HG03558 (cell line): ENCODE measurements around the gene WRAP73.

Source experiments
- ATAC-seq: cut with Tn5 transposase; IDR thresholded peaks from one replicate; pipeline ENCODE4 v1.9.1; 2021; ENCODE audit warnings: moderate number of reproducible peaks; ENCODE audit not compliant: unreplicated experiment; ENCODE audit errors: extremely low read depth

Gene WRAP73

DNA sequence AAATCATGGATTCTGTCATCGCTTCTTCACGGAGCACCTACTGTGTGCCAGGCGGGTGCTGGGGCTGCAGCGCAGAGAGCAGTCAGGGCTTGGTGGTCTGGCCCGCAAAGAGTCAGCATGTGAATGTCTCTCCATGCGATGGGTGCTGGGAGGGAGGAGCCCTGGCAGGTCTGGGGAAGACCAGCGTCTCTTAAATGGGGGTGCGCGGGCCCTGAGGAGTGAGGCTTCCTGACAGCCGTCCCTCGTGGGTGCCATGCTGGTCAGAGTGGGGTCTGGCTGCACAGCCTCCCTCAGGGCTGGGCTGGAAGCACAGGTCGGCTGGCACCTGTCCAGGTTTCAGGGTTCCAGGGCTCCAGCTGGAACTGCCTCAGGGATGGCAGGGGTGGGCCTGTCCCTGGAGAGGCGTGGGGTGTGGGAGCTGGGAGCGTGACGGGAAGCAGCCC is 20.9 kb upstream of the WRAP73 start:
- no peak for ATAC-seq

DNA sequence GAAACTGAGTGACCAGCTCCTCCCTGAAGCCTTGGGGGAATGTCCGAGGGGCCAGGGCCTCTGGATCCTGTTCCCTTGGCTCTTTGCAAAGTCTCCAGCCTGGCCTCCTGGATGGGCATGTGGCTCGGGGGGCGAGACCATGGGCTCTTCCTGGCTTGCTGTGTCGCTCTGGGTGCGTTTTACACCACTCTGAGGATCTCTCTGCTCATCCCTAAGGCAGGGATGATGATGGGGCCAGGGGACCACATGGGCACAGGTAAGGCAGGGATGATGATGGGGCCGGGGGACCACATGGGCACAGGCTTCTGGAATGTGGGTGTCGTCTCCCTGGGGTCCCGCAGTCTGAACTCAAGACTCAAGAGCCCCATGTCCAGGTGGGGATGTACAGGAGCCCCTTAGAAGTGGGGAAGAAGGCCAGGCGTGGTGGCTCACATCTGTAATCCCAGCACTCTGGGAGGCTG is 20.1 kb upstream of the WRAP73 start:
- no peak for ATAC-seq

DNA sequence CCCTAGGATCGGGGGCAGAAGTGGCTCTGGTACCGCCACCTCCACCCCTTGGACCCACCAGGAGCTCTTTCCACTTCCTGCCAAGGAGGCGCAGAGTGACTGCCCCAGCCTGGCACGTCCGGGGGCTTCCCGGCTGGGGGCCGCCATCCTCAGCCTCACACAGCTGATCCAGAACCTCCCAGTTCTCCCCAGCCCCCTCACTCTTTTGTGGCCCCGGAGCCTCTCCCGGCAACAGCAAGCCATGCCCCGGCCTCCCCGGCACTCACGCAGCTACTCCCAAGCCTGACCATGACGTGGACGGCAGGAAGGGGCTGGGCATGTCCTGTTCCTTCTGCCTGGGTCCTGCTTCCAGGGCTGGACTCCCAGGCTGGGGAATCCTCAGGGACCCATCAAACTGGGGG is 19.5 kb upstream of the WRAP73 start:
- ATAC-seq, result no peak

DNA sequence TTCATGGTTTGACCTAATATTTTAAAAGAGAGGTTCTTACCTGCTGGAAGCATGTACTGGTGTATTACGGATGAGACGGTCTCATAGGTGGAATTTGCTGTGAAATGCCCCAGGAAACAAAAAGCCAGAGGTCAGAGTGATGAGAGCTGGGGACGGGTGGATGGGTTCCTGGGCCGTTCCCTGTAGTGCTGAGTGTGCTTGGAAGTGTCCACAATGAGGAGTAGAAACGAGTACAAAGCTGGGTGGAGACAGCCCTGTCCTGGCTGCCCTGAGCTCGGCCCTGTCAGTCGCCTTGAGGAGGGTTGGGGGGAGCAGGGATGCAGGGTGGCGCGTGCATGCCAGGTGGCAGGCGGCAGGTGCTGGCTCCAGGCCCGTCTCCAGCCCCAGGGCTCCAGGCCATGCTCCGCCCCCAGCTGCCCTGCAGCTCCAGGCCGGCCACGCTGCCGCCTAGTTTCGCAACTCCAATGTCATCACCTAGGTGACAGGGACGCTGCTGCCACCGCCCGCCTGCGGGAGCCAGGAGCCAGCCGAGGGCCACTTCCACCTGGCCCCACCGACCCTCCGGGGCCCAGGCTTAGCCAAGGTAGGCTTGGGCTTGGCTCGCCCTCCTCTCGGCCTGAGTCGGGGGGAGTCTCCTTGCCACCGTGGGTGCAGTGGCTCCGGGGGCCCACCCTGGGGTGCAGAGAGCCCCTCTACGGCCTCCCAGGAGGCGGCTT is 18.8 kb upstream of the WRAP73 start:
- no peak for ATAC-seq

DNA sequence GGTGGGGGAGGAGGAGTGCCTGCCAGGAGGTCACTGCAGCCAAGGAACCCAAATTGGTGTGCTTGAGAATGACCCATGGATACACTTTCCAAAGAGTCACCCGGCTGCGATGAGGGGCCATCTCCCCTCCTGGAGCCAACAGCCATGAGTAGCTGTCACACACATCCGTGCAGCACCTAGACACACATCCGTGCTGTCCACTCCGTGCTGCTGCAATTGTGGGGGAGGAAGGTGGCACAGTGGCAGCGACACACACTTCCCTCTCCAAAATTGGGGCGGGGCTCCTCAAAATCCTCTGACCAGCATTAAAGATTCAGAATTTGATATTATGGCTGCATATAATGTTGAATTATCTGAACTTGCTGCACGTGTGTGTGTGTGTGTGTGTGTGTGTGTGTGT is 18.2 kb upstream of the WRAP73 start:
- ATAC-seq, result no peak

DNA sequence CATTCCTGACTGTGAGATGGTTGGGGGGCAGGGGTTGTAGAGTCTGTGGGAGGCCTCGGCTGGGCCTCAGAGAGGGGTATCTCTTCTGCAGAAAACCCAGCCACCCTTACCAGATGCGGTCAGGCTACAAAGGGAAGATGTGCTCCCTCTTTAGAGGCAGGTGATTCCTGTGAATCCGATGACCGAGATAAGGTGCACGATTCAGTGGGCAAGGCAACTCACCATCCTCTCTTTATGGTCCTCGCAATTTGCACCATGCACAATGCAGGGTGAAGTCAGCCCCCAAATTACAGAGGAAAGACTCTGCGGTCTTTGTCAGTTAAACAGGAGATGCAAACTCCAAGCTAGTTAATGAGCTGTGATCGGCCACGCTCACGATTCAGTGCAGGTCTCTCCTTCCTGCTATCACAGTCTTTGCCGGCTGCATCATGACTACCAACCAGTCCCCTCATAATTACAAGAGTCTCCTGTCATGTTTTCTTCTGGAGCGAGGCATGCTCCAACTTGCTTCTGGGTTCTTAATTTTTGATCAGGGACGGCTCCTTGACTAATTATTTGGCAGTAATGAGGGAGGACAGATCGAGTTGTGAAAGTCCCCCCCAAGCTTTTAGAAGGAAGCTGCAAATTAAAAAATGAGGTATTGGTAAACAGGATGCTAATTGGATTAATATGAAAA is 14.9 kb upstream of the WRAP73 start:
- ATAC-seq, result no peak

DNA sequence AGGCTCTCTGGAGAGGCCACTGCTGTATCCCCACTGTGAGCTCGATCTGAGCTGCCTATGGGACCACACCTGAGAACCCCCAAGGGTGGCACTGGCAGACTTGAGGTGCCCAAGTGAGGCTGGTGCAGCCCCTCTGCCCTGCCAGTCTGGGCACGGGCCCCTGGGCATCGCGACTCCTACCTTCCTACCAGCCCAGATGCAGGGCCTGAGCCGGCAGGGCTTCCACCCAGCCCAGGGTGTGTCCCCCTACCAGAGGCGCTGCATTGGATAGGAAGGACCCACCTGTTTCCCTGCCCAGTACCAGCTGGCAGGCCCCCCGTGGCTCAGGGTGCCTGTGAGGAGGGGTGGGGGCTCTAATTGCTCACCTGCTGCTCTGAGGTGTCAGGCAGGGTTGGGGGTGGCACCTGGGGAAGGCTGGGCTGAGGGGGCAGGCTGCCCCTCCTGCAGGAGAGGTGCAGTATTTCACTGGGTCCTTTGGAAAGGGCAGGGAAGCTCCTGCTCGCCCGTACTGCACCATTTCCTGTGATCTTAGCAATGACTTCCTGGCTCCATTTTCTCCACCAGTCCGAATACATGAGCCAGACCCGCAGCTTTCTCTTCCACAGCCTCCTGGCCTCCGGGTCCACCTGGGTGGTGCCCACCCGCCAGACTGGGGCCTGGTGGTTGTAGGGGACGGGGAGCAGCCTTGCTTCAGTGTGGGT is 14.2 kb upstream of the WRAP73 start:
- no peak for ATAC-seq

DNA sequence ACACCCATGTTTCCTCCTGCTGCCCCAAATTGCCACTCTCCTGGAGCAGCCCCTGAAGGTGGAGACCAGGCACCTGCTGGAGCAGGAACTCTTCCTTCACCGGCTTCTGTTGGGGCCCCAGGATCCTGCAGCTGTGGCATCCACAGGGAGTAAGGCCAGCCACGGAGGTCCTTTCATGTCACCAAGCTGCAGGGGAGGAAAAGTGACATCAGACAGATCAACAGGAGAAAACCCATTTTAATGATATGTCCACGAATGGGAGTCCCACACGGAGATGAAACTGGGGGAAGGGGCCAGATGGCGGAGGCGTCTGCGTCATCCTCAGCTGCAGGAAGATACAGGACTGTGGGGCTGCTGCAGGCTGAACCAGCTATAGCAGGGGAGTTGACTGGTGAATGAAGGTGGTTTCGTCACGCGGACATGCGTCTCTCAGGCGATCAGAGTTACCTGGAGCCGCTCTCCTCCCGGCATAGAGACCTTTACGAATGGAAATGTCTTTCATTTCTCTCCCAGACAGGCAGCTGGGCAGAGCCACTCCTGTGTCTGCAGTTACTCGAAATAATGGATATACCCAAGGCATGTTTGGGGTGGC is 12.3 kb upstream of the WRAP73 start:
- ATAC-seq, result no peak

DNA sequence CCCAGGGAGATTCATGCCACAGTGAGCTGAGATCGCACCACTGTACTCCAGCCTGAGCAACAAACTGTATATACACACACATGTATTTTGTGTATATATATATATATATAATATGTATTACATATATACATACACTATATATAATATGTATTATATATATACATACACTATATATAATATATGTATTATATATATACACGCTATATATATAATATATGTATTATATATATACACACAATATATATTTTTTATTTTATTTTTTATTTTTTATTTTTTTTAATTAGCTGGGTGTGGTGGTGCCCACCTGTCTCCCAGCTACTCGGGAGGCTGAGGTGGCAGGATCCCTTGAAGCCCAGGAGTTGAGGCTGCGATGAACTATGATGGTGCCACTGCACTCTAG is 11.7 kb upstream of the WRAP73 start:
- ATAC-seq, result no peak

DNA sequence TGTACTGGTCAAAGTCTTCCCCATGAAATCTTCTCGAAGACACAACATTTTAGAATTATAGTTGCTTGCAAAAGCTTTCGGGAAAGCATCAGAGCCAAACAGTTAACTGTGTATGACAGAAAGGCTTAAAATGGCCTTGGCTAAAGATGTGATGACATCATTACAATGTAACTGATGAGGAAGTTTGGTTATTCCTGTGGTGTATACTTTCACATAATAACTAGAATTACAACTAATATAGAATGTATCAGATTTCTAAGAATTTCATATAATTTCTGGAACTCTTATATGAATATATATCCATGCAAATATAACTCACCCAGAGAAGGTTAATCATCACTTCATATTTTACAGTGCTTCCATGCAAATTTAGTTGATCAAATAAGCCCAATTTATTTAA is 10.8 kb upstream of the WRAP73 start:
- ATAC-seq, result no peak

DNA sequence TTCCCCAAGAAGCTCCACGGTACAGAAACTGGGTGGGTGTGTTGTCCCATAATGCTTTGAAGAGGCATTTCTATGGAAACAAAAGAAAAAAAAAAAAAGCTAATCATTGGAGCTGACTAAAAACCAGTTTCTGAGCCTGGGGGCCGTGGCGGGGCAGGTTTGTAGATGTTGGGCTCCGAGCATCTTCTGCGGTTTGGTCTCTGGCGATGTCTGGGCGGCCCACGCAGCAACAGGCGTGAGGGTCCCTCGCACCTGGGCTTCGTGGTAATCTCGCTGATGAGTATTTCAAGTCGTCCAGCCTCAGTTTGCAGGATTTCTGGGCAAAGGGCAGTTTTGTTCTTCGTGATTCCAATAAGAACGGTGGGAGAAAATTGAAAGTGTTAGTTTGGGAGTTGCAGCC is 9.2 kb upstream of the WRAP73 start:
- no peak for ATAC-seq

DNA sequence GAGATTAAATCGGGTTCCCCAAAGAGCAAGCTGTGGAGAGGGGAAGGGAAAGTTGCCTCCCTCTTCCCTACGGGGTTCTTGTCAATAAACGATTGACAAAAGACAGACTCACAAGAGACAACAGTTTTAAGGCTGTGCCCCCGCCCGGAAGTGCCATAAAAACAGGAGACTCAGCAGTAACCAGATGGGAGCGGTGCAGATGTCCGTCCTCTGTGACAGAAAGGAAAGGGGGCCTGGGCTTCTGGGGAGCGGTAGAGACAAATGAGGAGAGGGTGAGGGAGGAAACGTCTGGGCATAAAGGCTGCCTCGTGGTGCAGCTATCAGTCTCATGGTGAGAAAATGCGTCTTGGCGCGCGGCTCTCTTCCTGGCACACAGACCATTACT is 8.3 kb upstream of the WRAP73 start:
- no peak for ATAC-seq

DNA sequence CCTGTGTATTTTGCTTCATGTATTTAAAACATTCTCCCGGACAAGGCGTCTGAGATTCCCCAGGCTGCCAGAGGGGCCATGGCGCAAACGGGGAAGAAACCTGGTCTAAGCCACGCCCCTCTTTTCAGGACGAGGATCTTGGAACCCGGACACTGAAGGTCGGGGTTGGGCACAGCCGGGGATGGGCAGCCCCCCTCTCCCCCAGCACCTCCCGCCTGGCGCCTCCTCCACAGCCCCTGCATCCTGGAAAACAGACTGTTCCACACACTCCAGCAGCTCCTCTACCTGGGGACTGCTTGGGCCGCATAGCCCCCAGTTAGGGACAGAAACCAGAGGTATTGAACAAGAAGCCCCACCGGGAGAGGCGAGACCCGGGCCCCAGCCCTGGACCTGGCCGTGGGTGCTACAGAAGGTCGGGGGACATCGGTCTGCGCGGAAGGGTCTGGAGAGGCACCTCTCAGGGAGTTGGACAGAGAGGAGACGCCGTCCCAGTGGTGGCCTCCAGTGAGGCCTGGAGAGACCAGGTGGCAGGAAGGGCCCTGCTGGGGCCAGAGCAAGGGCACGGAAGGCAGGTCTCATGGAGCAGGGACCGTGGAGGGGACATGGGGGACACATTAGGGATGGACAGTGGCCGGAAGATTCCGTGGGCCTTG is 7.8 kb upstream of the WRAP73 start:
- ATAC-seq, result no peak

DNA sequence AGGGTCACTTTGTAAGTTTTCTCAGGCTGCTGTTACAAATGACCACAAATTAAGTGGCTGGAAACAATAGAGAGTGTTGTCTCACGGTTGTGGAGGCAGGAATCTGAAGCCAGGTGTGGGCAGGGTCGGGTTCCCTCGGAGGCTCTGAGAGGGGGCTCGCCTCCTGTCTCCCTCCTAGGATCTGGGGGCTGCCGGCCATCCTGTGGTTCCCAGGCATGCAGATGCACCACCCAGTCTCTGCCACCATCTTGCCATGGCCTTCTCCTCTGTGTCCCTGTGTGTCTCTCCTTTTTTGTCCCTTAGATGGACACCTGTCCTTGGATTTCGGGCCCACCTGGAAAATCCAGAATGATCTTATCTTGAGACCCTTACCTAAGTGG is 7.2 kb upstream of the WRAP73 start:
- no peak for ATAC-seq

DNA sequence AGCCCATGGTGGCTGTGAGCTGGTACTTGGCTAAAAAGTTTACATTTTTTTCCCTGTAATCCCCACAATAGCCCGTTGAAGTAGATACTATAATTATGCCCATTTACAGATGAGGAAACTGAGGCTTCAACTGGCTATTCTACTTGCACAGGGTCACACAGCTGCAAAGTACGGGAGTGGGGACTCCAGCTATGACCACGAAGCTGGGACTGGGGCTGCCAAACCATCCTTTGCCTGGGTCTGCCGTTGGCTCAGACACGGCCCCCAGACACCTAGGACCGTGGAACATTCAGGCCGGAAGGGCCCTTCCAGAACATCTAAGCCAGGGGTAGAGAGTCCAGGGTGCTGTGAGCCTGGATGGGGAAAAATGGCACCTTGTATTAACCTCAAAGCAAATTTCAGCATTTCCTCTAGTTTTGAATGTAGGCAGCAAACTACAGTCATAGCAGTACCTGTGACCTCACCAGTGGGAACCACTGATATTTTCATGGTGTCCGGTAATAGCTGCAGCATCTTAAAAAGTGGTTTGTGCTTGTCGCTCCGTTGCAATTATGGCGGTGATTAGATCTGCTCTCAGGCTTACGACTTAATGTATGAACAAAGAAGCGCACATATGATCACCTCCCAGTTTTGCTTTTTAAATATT is 6.7 kb upstream of the WRAP73 start:
- peak; percentile 50 for ATAC-seq

DNA sequence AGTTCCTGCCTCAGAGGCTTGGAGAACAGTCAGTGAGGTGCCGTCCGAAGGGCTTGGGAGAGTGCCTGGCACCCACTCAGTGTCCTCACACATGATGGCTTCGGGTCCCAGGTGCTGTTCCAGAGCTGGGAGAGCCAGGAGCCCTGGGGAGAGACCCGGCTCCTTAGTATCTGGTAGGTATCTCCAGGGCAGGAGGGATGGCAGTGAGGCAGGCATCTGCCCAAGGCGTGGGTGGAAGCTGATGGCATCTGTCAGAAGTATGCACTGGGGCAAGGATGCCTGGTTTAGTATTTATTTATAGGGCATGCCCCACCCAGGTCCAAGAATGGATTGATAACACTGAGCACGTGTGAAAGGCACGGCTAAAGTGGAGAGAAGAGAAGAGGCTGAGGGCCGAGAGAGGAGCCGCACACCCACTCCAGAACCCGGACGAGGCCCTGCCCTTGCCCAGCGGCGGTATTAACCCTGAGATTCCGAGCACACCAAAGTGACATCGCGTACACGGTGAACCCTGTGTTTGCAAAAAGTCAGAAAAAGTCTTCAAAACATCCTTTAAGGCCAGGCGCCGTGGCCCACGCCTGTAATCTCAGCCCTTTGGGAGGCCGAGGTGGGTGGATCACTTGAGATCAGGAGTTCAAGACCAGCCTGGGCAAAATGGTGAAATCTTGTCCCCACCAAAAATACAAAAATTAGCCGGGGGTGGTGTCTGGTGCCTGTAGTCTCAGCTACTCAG is 4.8 kb upstream of the WRAP73 start:
- no peak for ATAC-seq

DNA sequence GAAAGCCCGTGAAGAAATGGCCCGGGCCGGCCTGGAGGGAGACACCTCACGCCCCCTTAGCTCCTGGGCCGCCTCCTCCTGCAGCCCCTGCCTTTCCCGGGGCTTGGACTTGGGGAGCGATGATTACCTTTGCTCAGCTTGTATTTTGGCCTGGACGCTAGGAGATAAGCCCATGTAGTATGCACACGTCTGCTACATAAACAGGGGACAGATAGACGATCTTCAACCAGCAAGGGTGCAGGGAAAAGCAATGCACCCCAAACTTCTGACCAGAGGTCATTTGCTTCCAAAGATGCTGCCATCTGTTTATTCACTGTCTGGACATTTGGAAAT is 3.3 kb upstream of the WRAP73 start:
- no peak for ATAC-seq

DNA sequence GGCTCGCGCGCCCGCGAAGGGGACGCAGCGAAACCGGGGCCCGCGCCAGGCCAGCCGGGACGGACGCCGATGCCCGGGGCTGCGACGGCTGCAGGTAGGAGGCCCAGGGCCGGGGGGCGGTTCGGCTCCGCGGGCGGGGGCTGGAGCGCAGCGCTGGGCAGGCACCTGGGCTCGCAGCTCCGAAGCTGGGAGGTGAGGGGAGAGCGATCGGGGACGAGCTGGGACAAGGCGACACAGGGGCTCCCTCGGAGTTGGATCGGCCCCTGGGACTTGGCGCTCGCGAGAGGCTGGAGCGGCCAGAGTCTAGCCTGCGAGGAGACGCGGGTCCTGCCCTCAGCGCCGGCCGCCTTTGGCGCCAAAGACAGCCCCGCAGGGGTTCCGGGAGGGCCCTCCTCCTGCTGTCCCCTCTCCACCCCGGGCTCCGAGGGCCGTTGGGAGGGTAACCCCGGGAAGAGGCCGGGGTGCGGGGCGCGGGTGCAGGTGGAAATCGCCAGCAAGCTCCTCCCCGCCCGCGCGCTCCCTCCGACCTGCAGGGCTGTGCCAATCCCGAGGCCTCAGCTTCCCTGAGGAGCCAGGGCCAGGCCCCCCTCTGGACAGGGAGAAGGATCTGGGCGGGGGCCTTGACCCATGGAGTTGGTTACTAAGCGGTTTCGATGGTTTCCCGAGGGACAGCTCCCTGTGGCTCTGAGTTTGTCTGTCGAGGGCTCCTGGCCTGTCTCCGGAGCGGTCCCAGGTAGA is 2.8 kb upstream of the WRAP73 start:
- no peak for ATAC-seq
